Hepatocyte (in vitro differentiated cells): ENCODE data around the gene CYYR1. TPM values are rescaled to one million over a fixed set of nuclear protein-coding genes. Genes with fewer than 3 reads are reported as not detected.

Source experiments
- DNase-seq: peaks from one replicate; pipeline ENCODE4 v3.0.0-alpha.2; 2016; ENCODE audit warnings: low spot score
- H2AFZ ChIP-seq: fragments of 200-600 bp; sonication (generic); 2 replicates; pipeline ENCODE4 v1.6.0; 2016; ENCODE audit warnings: antibody characterized with exemption, mild to moderate bottlenecking
- H3K27ac ChIP-seq: fragments of 200-600 bp; sonication (generic); 2 replicates; pipeline ENCODE4 v1.5.1; 2016; ENCODE audit warnings: mild to moderate bottlenecking
- H3K27me3 ChIP-seq: fragments of 200-600 bp; sonication (generic); 2 replicates; pipeline ENCODE4 v1.6.1; 2016
- H3K36me3 ChIP-seq: fragments of 200-600 bp; sonication (generic); replicated peaks from 2 replicates; pipeline ENCODE4 v1.5.1; 2016; ENCODE audit warnings: low read depth; ENCODE audit not compliant: insufficient read depth
- H3K4me1 ChIP-seq: fragments of 200-600 bp; sonication (generic); 2 replicates; pipeline ENCODE4 v1.5.1; 2016; ENCODE audit warnings: mild to moderate bottlenecking, moderate library complexity; ENCODE audit not compliant: insufficient read depth
- H3K4me2 ChIP-seq: fragments of 200-600 bp; sonication (generic); 2 replicates; pipeline ENCODE4 v1.6.0; 2016
- H3K4me3 ChIP-seq: fragments of 200-600 bp; sonication (generic); 2 replicates; pipeline ENCODE4 v1.5.1; 2016; ENCODE audit warnings: mild to moderate bottlenecking
- H3K79me2 ChIP-seq: fragments of 200-600 bp; sonication (generic); 2 replicates; pipeline ENCODE4 v1.6.0; 2017; ENCODE audit warnings: mild to moderate bottlenecking
- H3K9me2 ChIP-seq: fragments of 200-600 bp; sonication (generic); replicated peaks from 2 replicates; pipeline ENCODE4 v1.6.0; 2017; ENCODE audit warnings: mild to moderate bottlenecking; ENCODE audit not compliant: insufficient read depth
- H3K9me3 ChIP-seq: fragments of 200-600 bp; sonication (generic); 2 replicates; pipeline ENCODE4 v1.5.1; 2016; ENCODE audit warnings: low read depth, mild to moderate bottlenecking
- H4K20me1 ChIP-seq: fragments of 200-600 bp; sonication (generic); 2 replicates; pipeline ENCODE4 v1.6.0; 2016; ENCODE audit warnings: mild to moderate bottlenecking; ENCODE audit not compliant: insufficient read depth, poor library complexity, severe bottlenecking
- EZH2 ChIP-seq: fragments of 200-600 bp; sonication (generic); IDR thresholded peaks from 2 replicates; pipeline ENCODE4 v1.6.1; 2016; ENCODE audit warnings: antibody characterized with exemption, mild to moderate bottlenecking, borderline replicate concordance
- EZH2phosphoT487 ChIP-seq: fragments of 200-600 bp; sonication (generic); IDR thresholded peaks from one replicate; pipeline ENCODE4 v1.6.1; 2018; ENCODE audit warnings: antibody characterized with exemption, mild to moderate bottlenecking, low read depth, moderate library complexity; ENCODE audit not compliant: unreplicated experiment, severe bottlenecking
- WGBS: methylation state at CpG from one replicate; pipeline ENCODE4 v1.1.6; 2016; ENCODE audit warnings: low lambda C conversion rate; ENCODE audit errors: missing lambda C conversion rate; 5-methylcytosine and 5-hydroxymethylcytosine counted together
- polyA plus RNA-seq: library from polyadenylated mRNA; unstranded; fragments of >200 nt; fragmentation: Nextera tagmentation; extraction: Ambion mirVana; gene quantifications from 2 replicates; pipeline ENCODE4 v1.2.1, GENCODE V29; 2016
- total RNA-seq: library from RNA; depleted of rRNA; stranded (reverse); fragments of >200 nt; gene quantifications from 2 replicates; pipeline ENCODE4 v1.2.3, GENCODE V29; 2014
- TF ChIP-seq, protein P1 (sequence below): fragments of 200-600 bp; sonication (generic); IDR thresholded peaks from 2 replicates; pipeline ENCODE4 v1.5.1; 2016; ENCODE audit warnings: antibody characterized with exemption, mild to moderate bottlenecking; ENCODE audit not compliant: poor library complexity

The CYYR1 gene
- total and polyA plus RNA-seq, 2 experiments from 2014 or later = 6.6 to 7.6 TPM

DNA sequence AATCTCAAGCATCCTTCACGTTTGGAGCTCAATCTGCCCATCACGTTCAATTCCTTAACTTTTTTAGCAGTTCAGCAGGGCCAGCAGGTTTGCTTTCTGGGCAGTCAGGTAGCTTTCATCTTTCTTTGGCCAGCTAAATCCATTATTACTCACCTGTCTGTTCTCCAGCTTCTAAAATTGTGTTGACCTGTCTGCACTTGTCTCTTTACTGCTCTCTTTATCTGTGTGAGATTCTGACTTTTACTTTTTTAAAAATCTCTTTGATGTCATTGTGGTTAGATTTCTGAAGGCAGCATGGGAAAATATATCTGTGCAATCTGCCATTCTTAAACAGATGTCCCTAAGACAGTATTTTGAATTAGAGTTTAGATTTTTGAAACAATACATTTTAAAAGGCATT is 24.9 kb upstream of the CYYR1 start:
- Histone ChIP-seq H3K9me2 (no peaks in the 10 kb centered on the region), H3K79me2 (no peaks in the 10 kb centered on the region), H3K4me2 (no peak overlapping the region), H3K9me3 (no peaks in the 10 kb centered on the region), H3K27me3 (no peaks in the 10 kb centered on the region), H3K4me3 (no peak overlapping the region), H3K27ac (no peak overlapping the region), H3K4me1 (no peaks in the 10 kb centered on the region), H4K20me1 (no peaks in the 10 kb centered on the region), H2AFZ (no peak overlapping the region), H3K36me3 (no peaks in the 10 kb centered on the region)
- 69% methylated on average over 2 of the region's 2 CpGs for WGBS
- TF ChIP-seq, protein P1, sequence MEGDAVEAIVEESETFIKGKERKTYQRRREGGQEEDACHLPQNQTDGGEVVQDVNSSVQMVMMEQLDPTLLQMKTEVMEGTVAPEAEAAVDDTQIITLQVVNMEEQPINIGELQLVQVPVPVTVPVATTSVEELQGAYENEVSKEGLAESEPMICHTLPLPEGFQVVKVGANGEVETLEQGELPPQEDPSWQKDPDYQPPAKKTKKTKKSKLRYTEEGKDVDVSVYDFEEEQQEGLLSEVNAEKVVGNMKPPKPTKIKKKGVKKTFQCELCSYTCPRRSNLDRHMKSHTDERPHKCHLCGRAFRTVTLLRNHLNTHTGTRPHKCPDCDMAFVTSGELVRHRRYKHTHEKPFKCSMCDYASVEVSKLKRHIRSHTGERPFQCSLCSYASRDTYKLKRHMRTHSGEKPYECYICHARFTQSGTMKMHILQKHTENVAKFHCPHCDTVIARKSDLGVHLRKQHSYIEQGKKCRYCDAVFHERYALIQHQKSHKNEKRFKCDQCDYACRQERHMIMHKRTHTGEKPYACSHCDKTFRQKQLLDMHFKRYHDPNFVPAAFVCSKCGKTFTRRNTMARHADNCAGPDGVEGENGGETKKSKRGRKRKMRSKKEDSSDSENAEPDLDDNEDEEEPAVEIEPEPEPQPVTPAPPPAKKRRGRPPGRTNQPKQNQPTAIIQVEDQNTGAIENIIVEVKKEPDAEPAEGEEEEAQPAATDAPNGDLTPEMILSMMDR = no peak
- TF ChIP-seq EZH2phosphoT487 = no peak
- no peak for TF ChIP-seq EZH2
- no peak for DNase-seq

DNA sequence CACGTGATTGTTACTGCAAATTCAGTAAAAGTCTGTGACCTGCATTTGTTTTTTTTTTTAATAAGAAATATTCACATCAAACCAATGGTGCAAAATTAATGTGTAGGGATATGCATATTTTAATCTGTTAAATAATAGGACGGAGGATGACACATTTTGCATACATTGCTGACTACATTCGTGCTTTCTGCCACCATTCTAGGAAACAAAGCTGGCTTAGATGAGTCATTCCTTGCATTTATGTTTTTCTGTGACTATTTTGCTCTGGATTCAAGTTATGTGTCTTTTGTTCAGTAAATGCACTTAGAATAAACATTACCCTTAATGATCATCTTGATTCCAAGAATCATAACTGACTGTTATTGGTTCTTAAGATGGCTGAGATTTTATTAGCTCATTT is 23.9 kb upstream of the CYYR1 start:
- H3K27ac ChIP-seq = no peak overlapping the region
- H3K4me2 ChIP-seq = no peak overlapping the region
- H3K9me2 ChIP-seq = no peaks in the 10 kb centered on the region
- H3K4me3 ChIP-seq = no peak overlapping the region
- H3K9me3 ChIP-seq = no peaks in the 10 kb centered on the region
- no peak for TF ChIP-seq EZH2
- no peaks in the 10 kb centered on the region for H3K36me3 ChIP-seq
- no peaks in the 10 kb centered on the region for H4K20me1 ChIP-seq
- H3K4me1 ChIP-seq = no peaks in the 10 kb centered on the region
- no peaks in the 10 kb centered on the region for H3K27me3 ChIP-seq
- H2AFZ ChIP-seq = no peak overlapping the region
- no peak for DNase-seq
- 81% methylated on average over 3 of the region's 3 CpGs for WGBS
- H3K79me2 ChIP-seq = no peaks in the 10 kb centered on the region

DNA sequence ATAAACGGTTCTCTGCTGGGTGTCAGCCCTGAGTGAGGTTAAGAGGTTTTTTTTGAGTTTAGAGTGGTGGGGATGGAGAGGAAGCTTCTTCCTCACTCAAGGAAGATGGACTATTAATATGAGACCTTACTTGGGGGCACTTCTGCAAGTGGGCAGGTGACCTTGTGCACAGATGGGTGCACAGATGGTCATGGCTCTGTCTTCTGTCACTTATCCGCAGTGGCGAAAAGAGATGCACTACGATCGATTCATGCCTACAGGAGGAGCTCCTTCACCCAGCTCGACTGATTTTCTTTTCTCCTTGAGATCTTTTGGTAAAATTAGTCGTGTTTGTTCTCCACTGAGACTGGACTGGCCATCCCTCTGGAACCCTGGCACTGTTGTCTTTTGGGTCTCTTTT is 22.9 kb upstream of the CYYR1 start:
- H3K27ac ChIP-seq = no peak overlapping the region
- no peak overlapping the region for H3K4me3 ChIP-seq
- no peaks in the 10 kb centered on the region for H3K79me2 ChIP-seq
- H3K4me1 ChIP-seq = no peaks in the 10 kb centered on the region
- TF ChIP-seq, protein P1 = no peak
- no peak for TF ChIP-seq EZH2phosphoT487
- no peak for TF ChIP-seq EZH2
- 92% methylated on average over 7 of the region's 7 CpGs for WGBS
- H3K4me2 ChIP-seq = no peak overlapping the region
- no peak for DNase-seq
- H3K27me3 ChIP-seq = no peaks in the 10 kb centered on the region
- H3K9me3 ChIP-seq = no peaks in the 10 kb centered on the region
- no peaks in the 10 kb centered on the region for H3K36me3 ChIP-seq
- no peak overlapping the region for H2AFZ ChIP-seq
- H4K20me1 ChIP-seq = no peaks in the 10 kb centered on the region
- no peaks in the 10 kb centered on the region for H3K9me2 ChIP-seq

DNA sequence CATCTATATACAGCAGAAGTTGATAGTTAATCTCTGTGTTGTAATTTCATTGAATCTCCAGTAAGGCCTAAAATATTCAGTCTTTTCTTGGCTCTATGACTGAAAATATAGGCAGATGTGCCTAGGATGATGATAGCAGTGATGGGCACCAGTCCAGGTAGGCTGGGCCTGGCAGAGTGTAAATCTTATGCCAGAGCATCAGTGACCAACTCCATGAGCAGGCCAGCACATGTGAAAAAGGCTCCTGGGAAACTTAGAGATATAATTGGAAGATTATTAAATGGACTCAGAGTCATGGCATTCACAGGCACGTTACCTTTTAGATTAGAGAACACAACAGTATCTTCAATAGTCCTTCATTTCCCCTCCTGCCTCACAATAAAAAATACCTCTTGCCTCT is 20.7 kb upstream of the CYYR1 start:
- Histone ChIP-seq H3K36me3 (no peaks in the 10 kb centered on the region), H3K4me3 (no peak overlapping the region), H3K9me2 (no peaks in the 10 kb centered on the region), H2AFZ (no peak overlapping the region), H3K9me3 (no peaks in the 10 kb centered on the region), H3K27ac (no peak overlapping the region), H3K79me2 (no peaks in the 10 kb centered on the region), H3K27me3 (no peaks in the 10 kb centered on the region), H4K20me1 (no peaks in the 10 kb centered on the region), H3K4me1 (no peaks in the 10 kb centered on the region), H3K4me2 (no peak overlapping the region)
- WGBS = 92% methylated on average over 1 of the region's 1 CpG
- TF ChIP-seq, protein P1 = no peak
- TF ChIP-seq EZH2 (no peak), EZH2phosphoT487 (no peak)
- no peak for DNase-seq
